HepG2 (cell line): ENCODE data around the gene GGA1. TPM values are rescaled to one million over a fixed set of nuclear protein-coding genes. Genes with fewer than 3 reads are reported as not detected.

ENCODE experiments used
- HNRNPL ChIP-seq: fragments of 200-400 bp; formaldehyde crosslinking; IDR thresholded peaks from 2 replicates; pipeline ENCODE4 v1.6.1; 2017; ENCODE audit warnings: mild to moderate bottlenecking, low read depth, low read length
- IRF2 ChIP-seq: IDR thresholded peaks from 2 replicates; pipeline ENCODE4 v1.6.1; 2018; ENCODE audit warnings: missing genetic modification reagents, missing compliant biosample characterization
- KDM1A ChIP-seq: IDR thresholded peaks from 2 replicates; pipeline ENCODE4 v1.6.1; 2016; ENCODE audit warnings: missing compliant biosample characterization
- KMT2A ChIP-seq: sonication (generic); formaldehyde crosslinking; IDR thresholded peaks from 2 replicates; pipeline ENCODE4 v1.4.0; 2020; ENCODE audit warnings: missing genetic modification reagents
- MEF2D ChIP-seq: sonication (generic); formaldehyde crosslinking; IDR thresholded peaks from 2 replicates; pipeline ENCODE4 v1.5.1; 2020; ENCODE audit warnings: mild to moderate bottlenecking, missing genetic modification reagents
- SNRNP70 ChIP-seq: fragments of 200-400 bp; formaldehyde crosslinking; IDR thresholded peaks from 2 replicates; pipeline ENCODE4 v1.6.1; 2017; ENCODE audit warnings: mild to moderate bottlenecking, low read depth, low read length, moderate library complexity
- SPEN ChIP-seq: sonication (generic); formaldehyde crosslinking; IDR thresholded peaks from 2 replicates; pipeline ENCODE4 v1.5.1; 2020; ENCODE audit warnings: low read depth, mild to moderate bottlenecking, missing genetic modification reagents
- TARDBP ChIP-seq: sonication (generic); formaldehyde crosslinking; IDR thresholded peaks from 2 replicates; pipeline ENCODE4 v1.8.0; 2022; ENCODE audit warnings: mild to moderate bottlenecking, missing genetic modification reagents
- ZBTB34 ChIP-seq: sonication (generic); formaldehyde crosslinking; IDR thresholded peaks from 2 replicates; pipeline ENCODE4 v1.8.0; 2022; ENCODE audit warnings: mild to moderate bottlenecking, missing genetic modification reagents
- polyA plus RNA-seq, 8 experiments: library from polyadenylated mRNA; depleted of rRNA in 3 of 8; stranded (reverse) in 7 of 8; unstranded in 1 of 8; fragments of >200 nt; fragmentation: Illumina TruSeq in 4 of 8; extraction: Trizol in 4 of 8; gene quantifications; 2 replicates each; pipeline versions ENCODE4 v1.2.1 to v1.2.3, GENCODE V29; 2011 to 2016; ENCODE audit warnings: low read depth in 4 of 8, missing spikeins in 1 of 8, mixed read lengths in 1 of 8; ENCODE audit not compliant: insufficient read depth in 1 of 8
- total RNA-seq, 5 experiments: library from RNA; depleted of rRNA; stranded (reverse); fragments of >200 nt; fragmentation: Illumina TruSeq; extraction: Trizol; gene quantifications; 2 replicates each; pipeline ENCODE4 v1.2.3, GENCODE V29; 2016; ENCODE audit warnings: low read depth in 1 of 5
- TF ChIP-seq, protein P1 (sequence below): sonication (generic); formaldehyde crosslinking; IDR thresholded peaks from 2 replicates; pipeline ENCODE4 v1.9.0; 2022; ENCODE audit warnings: missing genetic modification reagents, mild to moderate bottlenecking, borderline replicate concordance
- TF ChIP-seq, protein P2 (sequence below): sonication (generic); formaldehyde crosslinking; IDR thresholded peaks from 2 replicates; pipeline ENCODE4 v1.8.1; 2022; ENCODE audit warnings: mild to moderate bottlenecking, missing genetic modification reagents
- TF ChIP-seq, protein P3 (sequence below): sonication (generic); formaldehyde crosslinking; IDR thresholded peaks from 2 replicates; pipeline ENCODE4 v1.4.0; 2020; ENCODE audit warnings: missing genetic modification reagents
- TF ChIP-seq, protein P4 (sequence below): sonication (generic); formaldehyde crosslinking; IDR thresholded peaks from 2 replicates; pipeline ENCODE4 v1.5.1; 2020; ENCODE audit warnings: missing genetic modification reagents, mild to moderate bottlenecking, borderline replicate concordance
- TF ChIP-seq, protein P5 (sequence below): sonication (generic); formaldehyde crosslinking; IDR thresholded peaks from 2 replicates; pipeline ENCODE4 v1.5.0; 2020; ENCODE audit warnings: mild to moderate bottlenecking, missing genetic modification reagents, borderline replicate concordance

GGA1 gene
- total and polyA plus RNA-seq, 2 of the 13 experiments (the other 11 are each of a cell fraction or from before 2014, with no cell fraction given), result 29.1 to 87.2 TPM

DNA sequence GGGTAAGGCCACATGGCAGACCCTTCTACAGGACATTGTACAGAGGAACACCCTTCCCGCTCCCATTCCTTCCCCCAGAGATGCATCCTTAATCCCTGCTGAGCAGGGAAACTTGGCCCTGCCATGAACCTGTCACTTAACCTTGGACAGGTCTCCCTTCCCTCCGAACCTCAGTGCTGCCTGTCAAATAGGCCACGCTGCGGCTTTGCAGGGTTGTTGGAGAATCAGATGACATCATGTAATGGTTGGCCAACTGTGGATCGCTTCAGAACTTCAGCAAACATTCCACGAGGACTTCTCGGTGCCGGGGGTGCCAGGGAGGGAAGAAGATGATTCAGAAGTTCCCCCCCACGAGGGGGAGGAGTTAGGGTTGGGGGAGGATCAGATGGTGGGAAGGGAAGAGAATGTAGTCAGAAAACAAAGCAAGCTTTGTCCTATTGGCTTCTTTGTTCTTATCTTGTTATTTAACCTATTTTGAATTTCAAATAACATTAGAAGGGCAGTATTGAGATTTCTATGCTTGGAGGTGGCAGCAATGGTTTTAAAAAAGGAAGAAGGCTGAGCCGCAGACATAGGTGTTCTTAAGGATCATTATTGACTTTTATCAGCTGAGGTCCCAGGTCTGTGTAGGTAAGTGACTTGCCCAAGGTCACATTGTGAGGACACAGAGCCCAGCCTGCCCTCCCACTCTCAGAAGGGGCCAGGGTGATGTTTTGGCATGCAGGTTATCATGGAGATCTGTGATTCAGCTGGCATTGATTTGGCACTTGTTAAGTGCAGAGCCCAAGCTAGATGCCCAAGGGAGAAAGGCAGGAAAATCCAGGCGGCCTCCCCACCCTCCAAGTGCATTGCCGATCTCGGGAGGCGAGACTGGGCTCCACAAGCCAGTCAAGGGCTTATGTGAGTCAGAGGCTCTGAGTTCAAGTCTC lies 45.2 kb upstream of the GGA1 start (continued):
- TF ChIP-seq, protein P1, sequence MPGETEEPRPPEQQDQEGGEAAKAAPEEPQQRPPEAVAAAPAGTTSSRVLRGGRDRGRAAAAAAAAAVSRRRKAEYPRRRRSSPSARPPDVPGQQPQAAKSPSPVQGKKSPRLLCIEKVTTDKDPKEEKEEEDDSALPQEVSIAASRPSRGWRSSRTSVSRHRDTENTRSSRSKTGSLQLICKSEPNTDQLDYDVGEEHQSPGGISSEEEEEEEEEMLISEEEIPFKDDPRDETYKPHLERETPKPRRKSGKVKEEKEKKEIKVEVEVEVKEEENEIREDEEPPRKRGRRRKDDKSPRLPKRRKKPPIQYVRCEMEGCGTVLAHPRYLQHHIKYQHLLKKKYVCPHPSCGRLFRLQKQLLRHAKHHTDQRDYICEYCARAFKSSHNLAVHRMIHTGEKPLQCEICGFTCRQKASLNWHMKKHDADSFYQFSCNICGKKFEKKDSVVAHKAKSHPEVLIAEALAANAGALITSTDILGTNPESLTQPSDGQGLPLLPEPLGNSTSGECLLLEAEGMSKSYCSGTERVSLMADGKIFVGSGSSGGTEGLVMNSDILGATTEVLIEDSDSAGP (CRISPR knock-in tag), result peak; percentile 25; the same call in 1 of the 2 replicates
- TF ChIP-seq HNRNPL (0 out of 2 replicates have a peak, but pooled peaks have one; percentile 34), KDM1A (no peak), KMT2A (no peak), MEF2D (CRISPR knock-in tag) (no peak), SPEN (0 out of 2 replicates have a peak, but pooled peaks have one; percentile 34), TARDBP (0 out of 2 replicates have a peak, but pooled peaks have one; percentile 53), SNRNP70 (no peak), IRF2 (CRISPR knock-in tag) (peak; percentile 48; the same call in 1 of the 2 replicates), ZBTB34 (CRISPR knock-in tag) (no peak)
- TF ChIP-seq, protein P2, sequence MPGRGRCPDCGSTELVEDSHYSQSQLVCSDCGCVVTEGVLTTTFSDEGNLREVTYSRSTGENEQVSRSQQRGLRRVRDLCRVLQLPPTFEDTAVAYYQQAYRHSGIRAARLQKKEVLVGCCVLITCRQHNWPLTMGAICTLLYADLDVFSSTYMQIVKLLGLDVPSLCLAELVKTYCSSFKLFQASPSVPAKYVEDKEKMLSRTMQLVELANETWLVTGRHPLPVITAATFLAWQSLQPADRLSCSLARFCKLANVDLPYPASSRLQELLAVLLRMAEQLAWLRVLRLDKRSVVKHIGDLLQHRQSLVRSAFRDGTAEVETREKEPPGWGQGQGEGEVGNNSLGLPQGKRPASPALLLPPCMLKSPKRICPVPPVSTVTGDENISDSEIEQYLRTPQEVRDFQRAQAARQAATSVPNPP, result no peak
- TF ChIP-seq, protein P3, sequence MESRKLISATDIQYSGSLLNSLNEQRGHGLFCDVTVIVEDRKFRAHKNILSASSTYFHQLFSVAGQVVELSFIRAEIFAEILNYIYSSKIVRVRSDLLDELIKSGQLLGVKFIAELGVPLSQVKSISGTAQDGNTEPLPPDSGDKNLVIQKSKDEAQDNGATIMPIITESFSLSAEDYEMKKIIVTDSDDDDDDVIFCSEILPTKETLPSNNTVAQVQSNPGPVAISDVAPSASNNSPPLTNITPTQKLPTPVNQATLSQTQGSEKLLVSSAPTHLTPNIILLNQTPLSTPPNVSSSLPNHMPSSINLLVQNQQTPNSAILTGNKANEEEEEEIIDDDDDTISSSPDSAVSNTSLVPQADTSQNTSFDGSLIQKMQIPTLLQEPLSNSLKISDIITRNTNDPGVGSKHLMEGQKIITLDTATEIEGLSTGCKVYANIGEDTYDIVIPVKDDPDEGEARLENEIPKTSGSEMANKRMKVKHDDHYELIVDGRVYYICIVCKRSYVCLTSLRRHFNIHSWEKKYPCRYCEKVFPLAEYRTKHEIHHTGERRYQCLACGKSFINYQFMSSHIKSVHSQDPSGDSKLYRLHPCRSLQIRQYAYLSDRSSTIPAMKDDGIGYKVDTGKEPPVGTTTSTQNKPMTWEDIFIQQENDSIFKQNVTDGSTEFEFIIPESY (CRISPR knock-in tag), result peak; percentile 19; the same call in 1 of the 2 replicates
- TF ChIP-seq, protein P4, sequence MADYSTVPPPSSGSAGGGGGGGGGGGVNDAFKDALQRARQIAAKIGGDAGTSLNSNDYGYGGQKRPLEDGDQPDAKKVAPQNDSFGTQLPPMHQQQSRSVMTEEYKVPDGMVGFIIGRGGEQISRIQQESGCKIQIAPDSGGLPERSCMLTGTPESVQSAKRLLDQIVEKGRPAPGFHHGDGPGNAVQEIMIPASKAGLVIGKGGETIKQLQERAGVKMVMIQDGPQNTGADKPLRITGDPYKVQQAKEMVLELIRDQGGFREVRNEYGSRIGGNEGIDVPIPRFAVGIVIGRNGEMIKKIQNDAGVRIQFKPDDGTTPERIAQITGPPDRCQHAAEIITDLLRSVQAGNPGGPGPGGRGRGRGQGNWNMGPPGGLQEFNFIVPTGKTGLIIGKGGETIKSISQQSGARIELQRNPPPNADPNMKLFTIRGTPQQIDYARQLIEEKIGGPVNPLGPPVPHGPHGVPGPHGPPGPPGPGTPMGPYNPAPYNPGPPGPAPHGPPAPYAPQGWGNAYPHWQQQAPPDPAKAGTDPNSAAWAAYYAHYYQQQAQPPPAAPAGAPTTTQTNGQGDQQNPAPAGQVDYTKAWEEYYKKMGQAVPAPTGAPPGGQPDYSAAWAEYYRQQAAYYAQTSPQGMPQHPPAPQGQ, result no peak
- TF ChIP-seq, protein P5, sequence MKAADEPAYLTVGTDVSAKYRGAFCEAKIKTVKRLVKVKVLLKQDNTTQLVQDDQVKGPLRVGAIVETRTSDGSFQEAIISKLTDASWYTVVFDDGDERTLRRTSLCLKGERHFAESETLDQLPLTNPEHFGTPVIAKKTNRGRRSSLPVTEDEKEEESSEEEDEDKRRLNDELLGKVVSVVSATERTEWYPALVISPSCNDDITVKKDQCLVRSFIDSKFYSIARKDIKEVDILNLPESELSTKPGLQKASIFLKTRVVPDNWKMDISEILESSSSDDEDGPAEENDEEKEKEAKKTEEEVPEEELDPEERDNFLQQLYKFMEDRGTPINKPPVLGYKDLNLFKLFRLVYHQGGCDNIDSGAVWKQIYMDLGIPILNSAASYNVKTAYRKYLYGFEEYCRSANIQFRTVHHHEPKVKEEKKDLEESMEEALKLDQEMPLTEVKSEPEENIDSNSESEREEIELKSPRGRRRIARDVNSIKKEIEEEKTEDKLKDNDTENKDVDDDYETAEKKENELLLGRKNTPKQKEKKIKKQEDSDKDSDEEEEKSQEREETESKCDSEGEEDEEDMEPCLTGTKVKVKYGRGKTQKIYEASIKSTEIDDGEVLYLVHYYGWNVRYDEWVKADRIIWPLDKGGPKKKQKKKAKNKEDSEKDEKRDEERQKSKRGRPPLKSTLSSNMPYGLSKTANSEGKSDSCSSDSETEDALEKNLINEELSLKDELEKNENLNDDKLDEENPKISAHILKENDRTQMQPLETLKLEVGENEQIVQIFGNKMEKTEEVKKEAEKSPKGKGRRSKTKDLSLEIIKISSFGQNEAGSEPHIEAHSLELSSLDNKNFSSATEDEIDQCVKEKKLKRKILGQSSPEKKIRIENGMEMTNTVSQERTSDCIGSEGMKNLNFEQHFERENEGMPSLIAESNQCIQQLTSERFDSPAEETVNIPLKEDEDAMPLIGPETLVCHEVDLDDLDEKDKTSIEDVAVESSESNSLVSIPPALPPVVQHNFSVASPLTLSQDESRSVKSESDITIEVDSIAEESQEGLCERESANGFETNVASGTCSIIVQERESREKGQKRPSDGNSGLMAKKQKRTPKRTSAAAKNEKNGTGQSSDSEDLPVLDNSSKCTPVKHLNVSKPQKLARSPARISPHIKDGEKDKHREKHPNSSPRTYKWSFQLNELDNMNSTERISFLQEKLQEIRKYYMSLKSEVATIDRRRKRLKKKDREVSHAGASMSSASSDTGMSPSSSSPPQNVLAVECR (CRISPR knock-in tag), result peak; percentile 74; the same call in 1 of the 2 replicates
